ENCODE measurements around the gene PIEZO2.

Gene PIEZO2

GRCh38 chr18:10798727-10799550 is 350.4 kb downstream of the PIEZO2 start:
- no peak for DNase-seq
- ATAC-seq (replicated peaks) = no peak

GRCh38 chr18:10797896-10798295 is 351.5 kb downstream of the PIEZO2 start:
- no peak overlapping the region for H3K4me3 Mint-ChIP-seq
- no peaks in the 10 kb centered on the region for H3K36me3 Mint-ChIP-seq (ENCODE audit: insufficient read depth)
- H3K9me3 Mint-ChIP-seq = no peaks in the 10 kb centered on the region
- no peaks in the 10 kb centered on the region for H3K27me3 Mint-ChIP-seq
- DNase-seq (no peak), ATAC-seq (replicated peaks) (no peak)
- H3K27ac Mint-ChIP-seq = no peak overlapping the region
- no peaks in the 10 kb centered on the region for H3K4me1 Mint-ChIP-seq (ENCODE audit: low read depth in 2 of 2)

More at GRCh38 chr18:10798727-10799550, 350.4 kb downstream of the PIEZO2 start:
- no peaks in the 10 kb centered on the region for H3K36me3 Mint-ChIP-seq (ENCODE audit: insufficient read depth)
- H3K27me3 Mint-ChIP-seq = no peaks in the 10 kb centered on the region
- H3K27ac Mint-ChIP-seq = no peak overlapping the region
- no peak overlapping the region for H3K4me3 Mint-ChIP-seq
- H3K9me3 Mint-ChIP-seq = no peaks in the 10 kb centered on the region
- no peaks in the 10 kb centered on the region for H3K4me1 Mint-ChIP-seq (ENCODE audit: low read depth in 2 of 2)

- DNase-seq (no peak), ATAC-seq (replicated peaks) (no peak)
- Mint-ChIP-seq H3K4me3 (no peak overlapping the region), H3K4me1 (ENCODE audit: low read depth in 2 of 2) (no peaks in the 10 kb centered on the region), H3K27ac (no peak overlapping the region), H3K36me3 (ENCODE audit: insufficient read depth) (no peaks in the 10 kb centered on the region), H3K9me3 (no peaks in the 10 kb centered on the region), H3K27me3 (peaks cover 0 to 6% of the 10 kb centered on the region in 2 donors)
Measured at GRCh38 chr18:10794771-10795170, 354.6 kb downstream of the PIEZO2 start.

DNA sequence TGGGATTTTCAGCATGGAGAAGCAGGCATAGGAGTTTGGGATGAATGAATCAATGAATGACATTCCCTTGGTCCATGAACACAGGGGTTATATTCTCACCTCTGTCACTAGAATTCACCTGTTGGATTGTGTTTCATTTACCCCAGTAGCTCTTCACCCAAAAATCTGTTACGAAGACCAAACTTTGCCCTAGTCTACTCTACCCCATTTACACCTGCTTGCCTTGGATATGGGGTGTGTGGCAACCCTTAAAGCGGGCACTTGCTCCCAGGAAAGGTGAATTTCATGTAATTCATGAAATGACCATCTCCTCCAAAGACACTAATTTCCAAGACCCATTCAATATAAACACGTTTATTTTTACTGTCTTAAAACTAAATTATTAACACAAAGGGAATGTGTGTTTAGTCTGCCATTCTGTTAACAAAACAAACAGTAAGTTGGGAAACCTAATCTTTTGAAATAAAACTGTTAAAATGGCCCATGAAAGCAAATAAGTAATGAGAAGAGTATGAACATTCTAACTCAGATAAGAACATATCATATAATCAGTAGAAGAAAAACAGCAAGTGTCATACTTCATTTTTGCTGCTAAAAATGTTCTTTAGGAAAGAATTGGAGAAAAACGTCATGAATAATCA is 355.5 kb downstream of the PIEZO2 start:
- ATAC-seq (replicated peaks) (no peak), DNase-seq (no peak)
- Mint-ChIP-seq H3K4me3 (no peak overlapping the region), H3K4me1 (ENCODE audit: low read depth in 2 of 2) (no peaks in the 10 kb centered on the region), H3K36me3 (ENCODE audit: insufficient read depth) (no peaks in the 10 kb centered on the region), H3K27ac (no peak overlapping the region), H3K27me3 (peaks cover 0 to 6% of the 10 kb centered on the region in 2 donors), H3K9me3 (peaks cover 0 to 2% of the 10 kb centered on the region in 2 donors)

DNA sequence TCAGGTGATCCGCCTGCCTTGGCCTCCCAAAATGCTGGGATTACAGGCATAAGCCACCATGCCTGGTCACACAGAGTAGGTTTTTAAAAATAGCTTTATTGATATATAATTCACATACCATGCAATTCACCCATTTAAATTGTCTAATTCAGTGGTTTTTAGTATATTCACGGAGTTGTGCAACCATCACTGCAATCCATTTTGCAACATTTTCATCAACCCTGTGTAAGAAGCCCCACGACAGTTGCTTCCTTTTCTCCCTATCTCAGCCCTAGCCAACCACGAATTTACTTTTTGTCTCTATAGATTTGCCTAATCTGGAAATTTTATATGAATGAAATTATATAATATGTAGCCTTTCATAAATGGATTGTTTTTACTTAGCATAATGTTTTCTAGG is 357.2 kb downstream of the PIEZO2 start:
- no peak for ATAC-seq (replicated peaks)
- Mint-ChIP-seq H3K27ac (no peak overlapping the region), H3K27me3 (peaks cover 0 to 6% of the 10 kb centered on the region in 2 donors), H3K4me3 (no peak overlapping the region), H3K4me1 (ENCODE audit: low read depth in 2 of 2) (no peaks in the 10 kb centered on the region), H3K9me3 (peaks cover 0 to 2% of the 10 kb centered on the region in 2 donors), H3K36me3 (ENCODE audit: insufficient read depth) (no peaks in the 10 kb centered on the region)
- no peak for DNase-seq

GRCh38 chr18:10791169-10791831 is 358.1 kb downstream of the PIEZO2 start:
- Mint-ChIP-seq H3K9me3 (peaks cover 0 to 2% of the 10 kb centered on the region in 2 donors), H3K27me3 (peaks cover 0 to 6% of the 10 kb centered on the region in 2 donors), H3K27ac (no peak overlapping the region), H3K36me3 (ENCODE audit: insufficient read depth) (no peaks in the 10 kb centered on the region), H3K4me3 (no peak overlapping the region), H3K4me1 (ENCODE audit: low read depth in 2 of 2) (no peaks in the 10 kb centered on the region)
- DNase-seq = no peak
- no peak for ATAC-seq (replicated peaks)

DNA sequence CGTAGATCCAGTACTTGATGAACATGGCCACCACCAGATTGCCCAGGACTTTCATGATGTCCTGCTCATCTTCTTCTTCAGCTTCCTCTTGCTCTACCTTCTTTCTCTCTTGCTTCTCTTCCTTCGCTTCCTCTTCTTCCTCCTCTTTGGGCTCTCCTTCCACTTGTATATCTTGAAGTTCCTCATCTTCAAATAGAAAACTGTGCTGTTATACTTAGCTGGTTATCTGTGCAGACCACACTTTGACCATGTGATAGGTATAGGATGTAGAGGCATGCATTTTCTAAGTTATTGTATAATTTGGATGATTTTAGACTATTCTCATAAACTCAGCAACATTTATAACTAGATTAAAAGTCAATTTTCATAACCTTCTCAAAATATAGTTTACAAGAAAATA is 360.2 kb downstream of the PIEZO2 start:
- H3K4me1 Mint-ChIP-seq (ENCODE audit: low read depth in 2 of 2) = no peaks in the 10 kb centered on the region
- H3K27me3 Mint-ChIP-seq = peaks cover 0 to 6% of the 10 kb centered on the region in 2 donors
- H3K4me3 Mint-ChIP-seq = no peak overlapping the region
- ATAC-seq (replicated peaks) (no peak), DNase-seq (no peak)
- no peak overlapping the region for H3K27ac Mint-ChIP-seq
- no peaks in the 10 kb centered on the region for H3K36me3 Mint-ChIP-seq (ENCODE audit: insufficient read depth)
- peaks cover 0 to 2% of the 10 kb centered on the region in 2 donors for H3K9me3 Mint-ChIP-seq

DNA sequence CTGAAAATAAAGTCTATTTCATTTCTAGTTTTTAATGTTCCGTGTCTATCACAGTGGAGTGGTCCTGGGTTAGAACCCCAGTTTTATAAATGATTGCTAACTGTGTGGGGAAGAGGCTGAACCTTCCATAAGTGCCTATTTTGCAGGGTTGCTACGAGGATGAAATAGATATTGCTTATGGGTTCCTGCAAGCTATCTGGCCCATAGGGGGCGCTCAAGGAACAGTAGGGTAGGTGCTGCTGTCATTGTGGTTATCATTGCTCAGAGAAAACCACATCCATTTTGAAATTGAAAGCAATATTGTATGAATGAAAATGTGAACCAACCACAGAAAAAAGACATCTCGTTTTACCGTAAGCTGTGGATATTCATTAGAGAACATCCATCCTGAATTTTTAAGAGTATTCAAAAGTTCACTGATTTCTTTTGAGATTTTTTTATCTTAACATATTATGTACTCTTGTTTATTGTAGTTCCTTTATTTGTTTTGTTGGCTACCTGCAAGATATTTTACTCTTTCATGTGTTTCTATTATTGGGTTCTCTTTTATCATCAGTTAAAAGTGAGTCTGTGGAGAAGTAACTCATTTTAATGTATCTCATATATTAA is 362.0 kb downstream of the PIEZO2 start:
- H3K27ac Mint-ChIP-seq = no peak overlapping the region
- peak; percentile 88 for ATAC-seq (replicated peaks)
- peaks cover 0 to 2% of the 10 kb centered on the region in 2 donors for H3K9me3 Mint-ChIP-seq
- H3K27me3 Mint-ChIP-seq = peaks cover 0 to 6% of the 10 kb centered on the region in 2 donors
- H3K4me1 Mint-ChIP-seq (ENCODE audit: low read depth in 2 of 2) = no peaks in the 10 kb centered on the region
- no peaks in the 10 kb centered on the region for H3K36me3 Mint-ChIP-seq (ENCODE audit: insufficient read depth)
- DNase-seq = peak; percentile 56 to 63 (median 60)
- H3K4me3 Mint-ChIP-seq = no peak overlapping the region

GRCh38 chr18:10785798-10786197 is 363.6 kb downstream of the PIEZO2 start:
- Mint-ChIP-seq H3K27me3 (no peaks in the 10 kb centered on the region), H3K4me1 (ENCODE audit: low read depth in 2 of 2) (no peaks in the 10 kb centered on the region), H3K4me3 (no peak overlapping the region), H3K36me3 (ENCODE audit: insufficient read depth) (no peaks in the 10 kb centered on the region), H3K9me3 (peaks cover 0 to 2% of the 10 kb centered on the region in 2 donors), H3K27ac (no peak overlapping the region)
- ATAC-seq (replicated peaks) = no peak
- DNase-seq = no peak

DNA sequence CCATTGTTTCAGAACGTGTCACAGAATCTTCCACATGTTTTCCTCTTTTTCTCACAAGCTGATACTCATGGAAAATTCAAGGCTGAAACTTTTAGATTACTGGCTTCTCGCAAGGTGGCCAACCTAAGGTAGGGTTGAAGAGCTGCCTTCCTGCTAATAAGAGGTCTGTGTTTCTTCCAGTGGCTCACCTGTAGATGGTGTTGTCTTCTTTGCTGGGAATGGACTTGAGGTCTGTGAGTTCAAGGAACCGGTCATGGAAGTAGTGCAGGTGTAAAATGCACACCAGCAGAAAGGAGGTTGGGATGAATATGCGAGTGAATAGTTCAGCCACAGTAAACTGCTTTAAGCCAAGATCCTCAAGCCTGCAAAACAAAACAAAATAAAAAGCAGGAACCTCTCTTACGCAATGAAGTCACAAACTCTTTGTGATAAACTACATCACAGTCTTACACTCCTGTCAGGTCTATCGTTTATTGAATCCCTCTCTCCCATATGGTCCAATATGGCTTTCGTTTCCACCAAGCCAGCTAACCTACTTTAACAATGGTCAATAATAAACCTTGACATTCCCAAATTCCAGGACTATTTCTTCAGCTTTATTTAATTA is 364.7 kb downstream of the PIEZO2 start:
- H3K27me3 Mint-ChIP-seq = peaks cover 2 to 4% of the 10 kb centered on the region in 2 donors
- ATAC-seq (replicated peaks) (no peak), DNase-seq (no peak)
- H3K36me3 Mint-ChIP-seq (ENCODE audit: insufficient read depth) = no peaks in the 10 kb centered on the region
- no peak overlapping the region for H3K27ac Mint-ChIP-seq
- no peaks in the 10 kb centered on the region for H3K4me1 Mint-ChIP-seq (ENCODE audit: low read depth in 2 of 2)
- H3K9me3 Mint-ChIP-seq = peaks cover 0 to 2% of the 10 kb centered on the region in 2 donors
- no peak overlapping the region for H3K4me3 Mint-ChIP-seq

DNA sequence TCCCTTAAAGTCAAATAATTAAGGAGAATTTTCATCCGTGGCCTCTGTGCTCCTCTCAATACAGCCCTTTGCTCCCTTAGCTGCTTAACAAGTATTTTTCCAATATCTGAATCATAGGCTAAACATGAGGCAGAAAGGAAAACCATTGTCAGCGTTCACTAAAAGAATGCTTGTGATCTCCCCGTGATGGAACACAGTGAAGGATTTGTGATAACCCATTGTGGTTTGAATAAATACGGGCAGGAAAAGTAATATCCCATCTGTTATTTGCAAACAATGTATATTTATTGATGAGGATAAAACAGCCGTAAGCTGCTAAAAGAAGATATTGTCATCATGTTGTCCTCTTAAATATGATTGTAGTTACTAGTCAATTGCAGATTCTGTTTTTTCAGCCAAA is 365.4 kb downstream of the PIEZO2 start:
- H3K9me3 Mint-ChIP-seq = no peaks in the 10 kb centered on the region
- DNase-seq (no peak), ATAC-seq (replicated peaks) (no peak)
- no peaks in the 10 kb centered on the region for H3K36me3 Mint-ChIP-seq (ENCODE audit: insufficient read depth)
- H3K4me3 Mint-ChIP-seq = no peak overlapping the region
- H3K4me1 Mint-ChIP-seq (ENCODE audit: low read depth in 2 of 2) = no peaks in the 10 kb centered on the region
- peaks cover 6 to 10% of the 10 kb centered on the region in 2 donors for H3K27me3 Mint-ChIP-seq
- no peak overlapping the region for H3K27ac Mint-ChIP-seq

GRCh38 chr18:10776493-10776892 is 372.9 kb downstream of the PIEZO2 start:
- H3K9me3 Mint-ChIP-seq = peaks cover 0 to 2% of the 10 kb centered on the region in 2 donors
- H3K4me3 Mint-ChIP-seq = no peak overlapping the region
- H3K27ac Mint-ChIP-seq = no peak overlapping the region
- no peaks in the 10 kb centered on the region for H3K36me3 Mint-ChIP-seq (ENCODE audit: insufficient read depth)
- ATAC-seq (replicated peaks) (no peak), DNase-seq (no peak)
- H3K27me3 Mint-ChIP-seq = peaks cover 6 to 10% of the 10 kb centered on the region in 2 donors
- no peaks in the 10 kb centered on the region for H3K4me1 Mint-ChIP-seq (ENCODE audit: low read depth in 2 of 2)

GRCh38 chr18:10775026-10775425 is 374.3 kb downstream of the PIEZO2 start:
- no peak for ATAC-seq (replicated peaks)
- H3K4me1 Mint-ChIP-seq (ENCODE audit: low read depth in 2 of 2) = no peaks in the 10 kb centered on the region
- H3K9me3 Mint-ChIP-seq = peaks cover 0 to 2% of the 10 kb centered on the region in 2 donors

More at GRCh38 chr18:10775026-10775425, 374.3 kb downstream of the PIEZO2 start:
- DNase-seq = no peak
- no peak overlapping the region for H3K4me3 Mint-ChIP-seq
- no peak overlapping the region for H3K27ac Mint-ChIP-seq
- H3K36me3 Mint-ChIP-seq (ENCODE audit: insufficient read depth) = no peaks in the 10 kb centered on the region
- H3K27me3 Mint-ChIP-seq = peaks cover 6 to 9% of the 10 kb centered on the region in 2 donors
